ENCODE results near the gene PIAS1.

- TF ChIP-seq POLR2AphosphoS5 (IDR thresholded peaks at IDR 0.05; ENCODE audit: low read depth, low read length): no peak
- no peak for TF ChIP-seq TAF1 (IDR thresholded peaks at IDR 0.05; ENCODE audit: borderline replicate concordance, insufficient read depth, low read length)
- TF ChIP-seq REST (IDR thresholded peaks at IDR 0.05; ENCODE audit: insufficient read depth in 1 of 2, low read depth in 2 of 2, low read length in 2 of 2): no peak
- no peak for TF ChIP-seq SIN3A (IDR thresholded peaks at IDR 0.05; ENCODE audit: borderline replicate concordance, insufficient read depth, low read length)
Observed at GRCh38 chr15:68054628-68055223, 611 bp downstream of the PIAS1 start.

All from PFSK-1 (cell line).